ENCODE measurements around the gene UBXN2A. TPM values are rescaled to one million over a fixed set of nuclear protein-coding genes. Genes with fewer than 3 reads are reported as not detected.

Gene UBXN2A
- total RNA-seq, 1 donor = 10.9 TPM

- Histone ChIP-seq H4K20me1 (ENCODE audit: insufficient read depth, low read length) (peaks cover 11% of the 10 kb centered on the region), H3K79me2 (ENCODE audit: insufficient read depth, low read length) (peaks cover 48% of the 10 kb centered on the region), H3K27me3 (ENCODE audit: insufficient read depth, low read length) (no peaks in the 10 kb centered on the region), H3K4me1 (ENCODE audit: insufficient read depth, low read length) (peaks cover 35% of the 10 kb centered on the region), H3K4me3 (ENCODE audit: insufficient read depth, low read length) (no peak overlapping the region), H3K36me3 (ENCODE audit: insufficient read depth, low read length) (no peaks in the 10 kb centered on the region), H3K9me3 (ENCODE audit: low read depth, low read length) (no peaks in the 10 kb centered on the region), H3K4me2 (ENCODE audit: insufficient read depth, low read length) (no peak overlapping the region), H2AFZ (ENCODE audit: low read length) (no peak overlapping the region), H3K27ac (ENCODE audit: low read depth, low read length) (peak overlapping the region; percentile 40)
- no peak for TF ChIP-seq CTCF (IDR thresholded peaks at IDR 0.05; ENCODE audit: extremely low read depth, low read depth, low read length)
- no peak for DNase-seq (ENCODE audit: insufficient read length, low spot score, missing footprints)
Measured at GRCh38 chr2:23905155-23905554, 35.1 kb upstream of the UBXN2A start.

- H4K20me1 ChIP-seq (ENCODE audit: insufficient read depth, low read length) = peaks cover 22% of the 10 kb centered on the region
Measured at GRCh38 chr2:23912054-23912453, 28.2 kb upstream of the UBXN2A start.

GRCh38 chr2:23915327-23915726, 24.9 kb upstream of the UBXN2A start:
- no peak overlapping the region for H3K4me2 ChIP-seq (ENCODE audit: insufficient read depth, low read length)
- no peak overlapping the region for H2AFZ ChIP-seq (ENCODE audit: low read length)
- peaks cover 32% of the 10 kb centered on the region for H4K20me1 ChIP-seq (ENCODE audit: insufficient read depth, low read length)
- no peaks in the 10 kb centered on the region for H3K27me3 ChIP-seq (ENCODE audit: insufficient read depth, low read length)
- peaks cover 90% of the 10 kb centered on the region for H3K79me2 ChIP-seq (ENCODE audit: insufficient read depth, low read length)
- H3K27ac ChIP-seq (ENCODE audit: low read depth, low read length) = no peak overlapping the region
- no peaks in the 10 kb centered on the region for H3K36me3 ChIP-seq (ENCODE audit: insufficient read depth, low read length)
- H3K4me1 ChIP-seq (ENCODE audit: insufficient read depth, low read length) = no peaks in the 10 kb centered on the region
- H3K9me3 ChIP-seq (ENCODE audit: low read depth, low read length) = no peaks in the 10 kb centered on the region
- TF ChIP-seq CTCF (IDR thresholded peaks at IDR 0.05; ENCODE audit: extremely low read depth, low read depth, low read length) = no peak
- DNase-seq (ENCODE audit: insufficient read length, low spot score, missing footprints) = no peak
- H3K4me3 ChIP-seq (ENCODE audit: insufficient read depth, low read length) = no peak overlapping the region

More at GRCh38 chr2:23912054-23912453, 28.2 kb upstream of the UBXN2A start:
- peaks cover 68% of the 10 kb centered on the region for H3K79me2 ChIP-seq (ENCODE audit: insufficient read depth, low read length)
- no peak for DNase-seq (ENCODE audit: insufficient read length, low spot score, missing footprints)
- no peaks in the 10 kb centered on the region for H3K9me3 ChIP-seq (ENCODE audit: low read depth, low read length)
- no peaks in the 10 kb centered on the region for H3K4me1 ChIP-seq (ENCODE audit: insufficient read depth, low read length)
- no peak for TF ChIP-seq CTCF (IDR thresholded peaks at IDR 0.05; ENCODE audit: extremely low read depth, low read depth, low read length)
- H3K4me2 ChIP-seq (ENCODE audit: insufficient read depth, low read length) = no peak overlapping the region
- no peaks in the 10 kb centered on the region for H3K27me3 ChIP-seq (ENCODE audit: insufficient read depth, low read length)
- H3K36me3 ChIP-seq (ENCODE audit: insufficient read depth, low read length) = no peaks in the 10 kb centered on the region
- H3K27ac ChIP-seq (ENCODE audit: low read depth, low read length) = no peak overlapping the region
- H3K4me3 ChIP-seq (ENCODE audit: insufficient read depth, low read length) = no peak overlapping the region
- no peak overlapping the region for H2AFZ ChIP-seq (ENCODE audit: low read length)

- no peak for DNase-seq (ENCODE audit: insufficient read length, low spot score, missing footprints)
- peaks cover 33% of the 10 kb centered on the region for H4K20me1 ChIP-seq (ENCODE audit: insufficient read depth, low read length)
Measured at GRCh38 chr2:23916727-23917405, 23.4 kb upstream of the UBXN2A start.

More at GRCh38 chr2:23916727-23917405, 23.4 kb upstream of the UBXN2A start:
- TF ChIP-seq CTCF (IDR thresholded peaks at IDR 0.05; ENCODE audit: extremely low read depth, low read depth, low read length) = no peak
- no peak overlapping the region for H2AFZ ChIP-seq (ENCODE audit: low read length)
- H3K79me2 ChIP-seq (ENCODE audit: insufficient read depth, low read length) = peaks cover 92% of the 10 kb centered on the region
- no peaks in the 10 kb centered on the region for H3K4me1 ChIP-seq (ENCODE audit: insufficient read depth, low read length)
- no peak overlapping the region for H3K27ac ChIP-seq (ENCODE audit: low read depth, low read length)
- no peaks in the 10 kb centered on the region for H3K27me3 ChIP-seq (ENCODE audit: insufficient read depth, low read length)
- H3K9me3 ChIP-seq (ENCODE audit: low read depth, low read length) = no peaks in the 10 kb centered on the region
- no peak overlapping the region for H3K4me3 ChIP-seq (ENCODE audit: insufficient read depth, low read length)
- no peaks in the 10 kb centered on the region for H3K36me3 ChIP-seq (ENCODE audit: insufficient read depth, low read length)
- H3K4me2 ChIP-seq (ENCODE audit: insufficient read depth, low read length) = no peak overlapping the region
